PC-9 (cell line): ENCODE measurements around the gene KRIT1. TPM values are rescaled to one million over a fixed set of nuclear protein-coding genes. Genes with fewer than 3 reads are reported as not detected.
"Not testable (repeated sequence)": the region's sequence is repeated elsewhere in the genome, so short reads cannot be mapped to it uniquely, and the experiment has no call there.

ENCODE experiments used
- BruUV-seq: library from RNA; stranded (reverse); fragments of 400-500 nt; replicated peaks from 2 replicates; lab custom pipeline; 2021; lab: Mats Ljungman, UMichigan
- CTCF ChIA-PET: fragments of 300-600 bp; sonication (Branson Sonifier 250); formaldehyde crosslinking; loops from one replicate; lab custom pipeline; 2022; ENCODE audit warnings: antibody characterized with exemption; lab: Charles Lee
- POLR2A ChIA-PET: fragments of 300-600 bp; sonication (Branson Sonifier 250); formaldehyde crosslinking; loops from one replicate; lab custom pipeline; 2022; ENCODE audit warnings: antibody characterized with exemption; ENCODE audit not compliant: unreplicated experiment; lab: Charles Lee
- DNase-seq, 2 experiments: peaks; one replicate each; pipeline versions ENCODE4 v3.0.0 to v3.0.0-alpha.2; 2015 to 2022; ENCODE audit warnings: mixed read lengths in 1 of 2
- H2AFZ ChIP-seq: fragments of 200-600 bp; sonication (generic); 2 replicates; pipeline ENCODE4 v1.8.1; 2017; ENCODE audit warnings: antibody characterized with exemption
- H3F3A ChIP-seq: fragments of 200-600 bp; sonication (generic); 2 replicates; pipeline ENCODE4 v1.8.1; 2017; ENCODE audit warnings: antibody characterized with exemption, mild to moderate bottlenecking, low read depth; ENCODE audit not compliant: insufficient read depth
- H3K27ac ChIP-seq: fragments of 200-600 bp; sonication (generic); 2 replicates; pipeline ENCODE4 v1.6.1; 2016; ENCODE audit warnings: mixed run types
- H3K27me3 ChIP-seq: fragments of 200-600 bp; sonication (generic); 2 replicates; pipeline ENCODE4 v1.6.1; 2016; ENCODE audit warnings: low read depth, mixed run types; ENCODE audit not compliant: insufficient read depth
- H3K36me3 ChIP-seq: fragments of 200-600 bp; sonication (generic); 2 replicates; pipeline ENCODE4 v1.6.1; 2016; ENCODE audit warnings: low read depth, mixed run types
- H3K4me1 ChIP-seq: fragments of 200-600 bp; sonication (generic); replicated peaks from 2 replicates; pipeline ENCODE4 v1.6.1; 2016; ENCODE audit warnings: mixed run types; ENCODE audit not compliant: insufficient read depth
- H3K4me2 ChIP-seq: fragments of 200-600 bp; sonication (generic); 2 replicates; pipeline ENCODE4 v1.6.1; 2017; ENCODE audit warnings: mixed run types
- H3K4me3 ChIP-seq: fragments of 200-600 bp; sonication (generic); 2 replicates; pipeline ENCODE4 v1.6.1; 2016; ENCODE audit warnings: mixed run types
- H3K79me2 ChIP-seq: fragments of 200-600 bp; sonication (generic); 2 replicates; pipeline ENCODE4 v1.6.1; 2017; ENCODE audit warnings: low read depth, mixed run types
- H3K9me2 ChIP-seq: fragments of 200-600 bp; sonication (generic); 2 replicates; pipeline ENCODE4 v1.8.1; 2017; ENCODE audit warnings: mild to moderate bottlenecking; ENCODE audit not compliant: insufficient read depth
- H3K9me3 ChIP-seq: fragments of 200-600 bp; sonication (generic); 2 replicates; pipeline ENCODE4 v1.8.1; 2016; ENCODE audit warnings: low read depth; ENCODE audit not compliant: insufficient read depth
- H4K20me1 ChIP-seq: fragments of 200-600 bp; sonication (generic); 2 replicates; pipeline ENCODE4 v1.8.1; 2017; ENCODE audit not compliant: insufficient read depth
- CTCF ChIP-seq: fragments of 200-600 bp; sonication (generic); conservative IDR thresholded peaks from 2 replicates; pipeline ENCODE4 v1.6.1; 2017; ENCODE audit warnings: mixed run types, antibody characterized with exemption, mild to moderate bottlenecking, moderate library complexity
- EZH2 ChIP-seq: fragments of 200-600 bp; sonication (generic); IDR thresholded peaks from 2 replicates; pipeline ENCODE4 v1.8.0; 2017; ENCODE audit warnings: antibody characterized with exemption, low read depth
- intact Hi-C: fragments of 100-400 bp; cut with micrococcal nuclease; formaldehyde crosslinking; loops from one replicate; pipeline ENCODE4 v1.10.0; 2022; ENCODE audit not compliant: unreplicated experiment
- total RNA-seq: library from RNA; stranded (reverse); gene quantifications from 2 replicates; pipeline ENCODE4 v1.2.3, GENCODE V29; 2021

Gene KRIT1
- total RNA-seq, 1 experiment from 2014 or later, result 52.6 TPM

DNA sequence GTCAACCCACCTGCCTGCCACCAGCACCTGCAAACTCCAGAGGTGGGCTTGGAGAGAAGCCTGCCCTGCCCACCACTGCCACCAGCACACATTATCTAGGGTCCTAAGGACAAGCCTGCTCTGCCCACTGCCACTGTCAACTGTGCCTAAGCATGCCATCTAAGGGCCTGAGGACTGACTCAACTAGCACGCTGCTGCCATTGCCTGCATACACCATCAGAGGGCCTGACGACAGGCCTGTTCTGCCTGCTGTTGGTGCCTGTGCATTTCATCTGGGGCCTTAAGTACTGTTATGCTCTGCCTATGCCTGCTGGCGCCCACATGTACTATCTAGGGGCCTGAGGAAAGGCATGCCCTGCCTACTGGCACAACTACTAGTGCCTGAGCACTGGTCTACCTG lies 39.7 kb downstream of the KRIT1 start:
- H4K20me1 ChIP-seq, result 0 out of 2 replicates have a peak, but pooled peaks cover 3% of the 10 kb centered on the region
- no peak overlapping the region for H3K4me3 ChIP-seq
- BruUV-seq, result no TSS peak
- H3F3A ChIP-seq, result no peaks in the 10 kb centered on the region
- H3K9me2 ChIP-seq, result no peaks in the 10 kb centered on the region
- no peaks in the 10 kb centered on the region; the same call in 1 of the 2 replicates for H3K9me3 ChIP-seq
- H3K4me1 ChIP-seq, result no peaks in the 10 kb centered on the region
- H3K4me2 ChIP-seq, result no peak overlapping the region
- ChIA-PET CTCF (no interaction called here), POLR2A (no interaction called here)
- peaks cover 13% of the 10 kb centered on the region for H3K36me3 ChIP-seq
- H3K27me3 ChIP-seq, result no peaks in the 10 kb centered on the region
- no peaks in the 10 kb centered on the region for H3K79me2 ChIP-seq
- intact Hi-C loops, result no loop called here
- no peak for DNase-seq
- H3K27ac ChIP-seq, result no peak overlapping the region
- H2AFZ ChIP-seq, result no peak overlapping the region
- TF ChIP-seq EZH2 (no peak), CTCF (no peak)

DNA sequence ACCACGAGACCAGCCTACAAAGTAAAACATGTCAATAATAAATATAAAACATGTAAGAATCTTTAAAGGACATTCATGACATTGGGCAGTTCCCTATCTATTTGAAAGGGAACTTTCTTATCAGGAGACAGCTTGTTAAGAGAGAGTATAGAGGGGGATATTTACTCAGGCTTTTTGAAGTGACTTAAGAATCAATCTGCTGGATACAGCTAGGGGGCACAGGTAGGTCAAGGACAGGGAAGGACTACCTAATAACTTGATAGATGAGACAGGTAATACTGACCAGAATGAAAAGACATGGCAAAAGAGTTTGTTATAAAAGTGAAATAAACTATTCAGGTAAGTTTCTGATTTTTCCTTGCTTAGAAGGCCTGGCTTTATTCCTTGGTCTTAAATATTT lies 44.9 kb downstream of the KRIT1 start:
- H3K4me2 ChIP-seq, result no peak overlapping the region
- no peaks in the 10 kb centered on the region for H3K79me2 ChIP-seq
- no peak for DNase-seq
- ChIA-PET POLR2A (interaction anchor here (0.7 kb wide), 2 partner anchors 78 to 93 kb away, joined by 4 read pairs; no protein-coding TSS in a partner anchor), CTCF (interaction anchor here (1.0 kb wide), 1 partner anchor 246 kb away, joined by 3 read pairs; the partner anchor contains the start of gene GATAD1)
- intact Hi-C loops, result no loop called here
- H3K4me3 ChIP-seq, result no peak overlapping the region
- H3K36me3 ChIP-seq, result 0 out of 2 replicates have a peak, but pooled peaks cover 7% of the 10 kb centered on the region
- no peaks in the 10 kb centered on the region for H3K9me3 ChIP-seq
- H3K9me2 ChIP-seq, result no peaks in the 10 kb centered on the region
- H3K27ac ChIP-seq, result no peak overlapping the region
- H3K27me3 ChIP-seq, result no peaks in the 10 kb centered on the region
- no peaks in the 10 kb centered on the region for H4K20me1 ChIP-seq
- no peak overlapping the region for H2AFZ ChIP-seq
- H3F3A ChIP-seq, result no peaks in the 10 kb centered on the region
- TF ChIP-seq EZH2 (no peak), CTCF (no peak; the same call in 1 of the 2 replicates)
- no peaks in the 10 kb centered on the region for H3K4me1 ChIP-seq
- no TSS peak for BruUV-seq

GRCh38 chr7:92192326-92192725 lies 53.4 kb downstream of the KRIT1 start:
- H3K4me1 ChIP-seq, result no peaks in the 10 kb centered on the region
- no peak overlapping the region for H3K4me3 ChIP-seq
- H2AFZ ChIP-seq, result no peak overlapping the region
- intact Hi-C loops, result no loop called here
- no peak overlapping the region for H3K4me2 ChIP-seq
- TF ChIP-seq CTCF, result no peak
- TF ChIP-seq EZH2, result no peak
- H4K20me1 ChIP-seq, result no peaks in the 10 kb centered on the region
- no peaks in the 10 kb centered on the region for H3K27me3 ChIP-seq
- ChIA-PET POLR2A (no interaction called here), CTCF (no interaction called here)
- BruUV-seq, result no TSS peak
- no peaks in the 10 kb centered on the region for H3K79me2 ChIP-seq
- no peaks in the 10 kb centered on the region for H3K9me2 ChIP-seq
- peaks cover 4% of the 10 kb centered on the region; the same call in 1 of the 2 replicates for H3F3A ChIP-seq
- no peaks in the 10 kb centered on the region for H3K36me3 ChIP-seq
- peaks cover 35% of the 10 kb centered on the region for H3K9me3 ChIP-seq
- no peak overlapping the region for H3K27ac ChIP-seq
- no peak for DNase-seq

- H3F3A ChIP-seq, H3K4me3 ChIP-seq, DNase-seq, H3K27me3 ChIP-seq, H2AFZ ChIP-seq, intact Hi-C loops, POLR2A ChIA-PET, H4K20me1 ChIP-seq, H3K9me2 ChIP-seq, CTCF ChIA-PET, H3K4me1 ChIP-seq, H3K36me3 ChIP-seq, H3K4me2 ChIP-seq, H3K79me2 ChIP-seq, H3K27ac ChIP-seq, BruUV-seq: not testable (repeated sequence)
- H3K9me3 ChIP-seq, result peaks cover 32% of the 10 kb centered on the region
These were observed 56.5 kb downstream of the KRIT1 start for GRCh38 chr7:92189246-92189645.

GRCh38 chr7:92184294-92184693 lies 61.4 kb downstream of the KRIT1 start:
- POLR2A ChIA-PET, H2AFZ ChIP-seq, H4K20me1 ChIP-seq, DNase-seq, H3K4me1 ChIP-seq, H3K79me2 ChIP-seq, H3K9me3 ChIP-seq, intact Hi-C loops, H3K4me3 ChIP-seq, H3K27ac ChIP-seq, H3K9me2 ChIP-seq, H3K36me3 ChIP-seq, H3F3A ChIP-seq, BruUV-seq, H3K4me2 ChIP-seq, H3K27me3 ChIP-seq: not testable (repeated sequence)
- CTCF ChIA-PET, result interaction anchor here (0.6 kb wide), 1 partner anchor 263 kb away, joined by 3 read pairs; the partner anchor contains the start of gene GATAD1
